Stomach (tissue), 9 donors: ENCODE measurements around the gene TMEM132E. TPM values are rescaled to one million over a fixed set of nuclear protein-coding genes. Genes with fewer than 3 reads are reported as not detected.
A peak's percentile ranks its signal among the peaks of the same experiment; 100 is the strongest.

Experiments used
- DNase-seq, 2 donors: peaks; one replicate each; pipeline versions ENCODE4 v3.0.0 to v3.0.0-alpha.2; 2013 to 2019
- H3K27ac ChIP-seq, 5 donors: fragments of 200-600 bp in 4 of 5; sonication (generic) in 4 of 5; one replicate each; pipeline ENCODE4 v1.5.1; 2013 to 2019; ENCODE audit warnings: mild to moderate bottlenecking in 1 of 5, moderate library complexity in 1 of 5
- H3K27me3 ChIP-seq, 3 donors: fragments of 200-600 bp; sonication (generic); one replicate each; pipeline ENCODE4 v1.5.1; 2017 to 2019; ENCODE audit warnings: mixed run types in 1 of 3
- H3K36me3 ChIP-seq, 4 donors: fragments of 200-600 bp; sonication (generic); 1 replicate in 3 of 4; 2 replicates in 1 of 4; pipeline ENCODE4 v1.5.1; 2016 to 2019
- H3K4me1 ChIP-seq, 4 donors: fragments of 200-600 bp; sonication (generic); one replicate each; pipeline ENCODE4 v1.5.1; 2016 to 2019
- H3K4me3 ChIP-seq, 4 donors: fragments of 200-600 bp; sonication (generic) in 3 of 4; one replicate each; pipeline ENCODE4 v1.5.1; 2016 to 2019; ENCODE audit warnings: mild to moderate bottlenecking in 1 of 4
- H3K9me3 ChIP-seq, 4 donors: fragments of 200-600 bp; sonication (generic); one replicate each; pipeline ENCODE4 v1.5.1; 2016 to 2019
- EP300 ChIP-seq: sonication (generic); formaldehyde crosslinking; IDR thresholded peaks from one replicate; pipeline ENCODE4 v1.6.1; 2017; ENCODE audit warnings: antibody characterized with exemption
- POLR2A ChIP-seq, 4 donors: fragments of 450-650 bp; IDR thresholded peaks; one replicate each; pipeline ENCODE4 v1.6.1; 2016; ENCODE audit warnings: antibody characterized with exemption in 4 of 4, control low read depth in 2 of 4, mild to moderate bottlenecking in 1 of 4, moderate library complexity in 1 of 4
- POLR2AphosphoS5 ChIP-seq, 3 donors: sonication (generic); formaldehyde crosslinking; IDR thresholded peaks; one replicate each; pipeline ENCODE4 v1.6.1; 2016; ENCODE audit warnings: antibody characterized with exemption in 3 of 3
- WGBS, 5 donors: extraction: QIAGEN DNeasy Blood & Tissue Kit in 3 of 5; methylation state at CpG; one replicate each; pipeline versions ENCODE4 v1.1.5 to v1.1.7; 2013 to 2018; 5-methylcytosine and 5-hydroxymethylcytosine counted together
- intact Hi-C: fragments of 100-400 bp; cut with DNase I; formaldehyde crosslinking; loops from one replicate; pipeline ENCODE4 v1.15.1; 2023; ENCODE audit warnings: low total_unique reads
- polyA plus RNA-seq, 3 donors: library from polyadenylated mRNA; stranded (reverse); fragments of 200-250 nt; gene quantifications; one replicate each; pipeline ENCODE4 v1.2.3, GENCODE V29; 2013
- total RNA-seq, 5 donors: library from RNA; depleted of rRNA; stranded (reverse); fragments of >200 nt; gene quantifications; one replicate each; pipeline versions ENCODE4 v1.1.0 to v1.2.3, GENCODE V29; 2014 to 2016
- TF ChIP-seq, protein P1 (sequence below), 7 experiments: fragments of 450-650 bp in 4 of 7; fragments of 200-600 bp in 3 of 7; sonication (generic) in 3 of 7; IDR thresholded peaks; one replicate each; pipeline ENCODE4 v1.5.1; 2016 to 2019; ENCODE audit warnings: antibody characterized with exemption in 7 of 7, control low read depth in 2 of 7, mild to moderate bottlenecking in 1 of 7
- donor health status: healthy with polysubstance abuse.
- donor health status: Bipolar disorder and iron deficiency.
- donor health status: healthy.

The TMEM132E gene
- total and polyA plus RNA-seq, 8 donors, result 0.05 to 0.55 (median 0.12) TPM; not detected in 5

DNA sequence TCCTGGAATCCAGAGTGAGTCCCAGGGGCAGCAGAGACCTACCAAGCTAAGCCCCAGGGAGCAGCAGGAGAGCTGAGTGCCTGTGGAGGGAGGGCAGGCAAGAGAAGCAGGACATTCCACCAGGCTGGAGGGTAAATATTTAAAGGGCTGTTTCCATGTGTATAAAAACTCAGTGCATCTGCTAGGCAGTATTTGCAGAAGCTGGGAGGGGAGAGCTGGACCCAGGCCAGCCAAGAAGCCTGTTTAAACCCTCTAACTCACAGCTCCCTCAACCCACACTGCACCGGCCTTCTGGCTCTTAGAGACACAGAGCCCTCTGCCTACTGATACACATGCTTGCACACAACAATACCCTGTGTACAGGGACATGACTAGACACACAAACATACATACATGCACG lies 22.5 kb upstream of the TMEM132E start:
- Histone ChIP-seq H3K36me3 (no peaks in the 10 kb centered on the region), H3K9me3 (no peaks in the 10 kb centered on the region), H3K4me1 (peaks cover 0 to 4% (median 0%) of the 10 kb centered on the region in 4 donors), H3K27me3 (peaks cover 0 to 48% (median 0%) of the 10 kb centered on the region in 3 donors), H3K27ac (no peak overlapping the region), H3K4me3 (no peak overlapping the region)
- intact Hi-C loops, result no loop called here
- 43 to 63% (median 54%) methylated on average over 2 of the region's 2 CpGs for WGBS, 5 donors
- DNase-seq, result peak in 1 of 2 donors; percentile 55
- TF ChIP-seq EP300, result no peak
- no peak for TF ChIP-seq POLR2AphosphoS5 (IDR thresholded peaks at IDR 0.05)
- no peak for TF ChIP-seq POLR2A (IDR thresholded peaks at IDR 0.05)
- TF ChIP-seq, protein P1, sequence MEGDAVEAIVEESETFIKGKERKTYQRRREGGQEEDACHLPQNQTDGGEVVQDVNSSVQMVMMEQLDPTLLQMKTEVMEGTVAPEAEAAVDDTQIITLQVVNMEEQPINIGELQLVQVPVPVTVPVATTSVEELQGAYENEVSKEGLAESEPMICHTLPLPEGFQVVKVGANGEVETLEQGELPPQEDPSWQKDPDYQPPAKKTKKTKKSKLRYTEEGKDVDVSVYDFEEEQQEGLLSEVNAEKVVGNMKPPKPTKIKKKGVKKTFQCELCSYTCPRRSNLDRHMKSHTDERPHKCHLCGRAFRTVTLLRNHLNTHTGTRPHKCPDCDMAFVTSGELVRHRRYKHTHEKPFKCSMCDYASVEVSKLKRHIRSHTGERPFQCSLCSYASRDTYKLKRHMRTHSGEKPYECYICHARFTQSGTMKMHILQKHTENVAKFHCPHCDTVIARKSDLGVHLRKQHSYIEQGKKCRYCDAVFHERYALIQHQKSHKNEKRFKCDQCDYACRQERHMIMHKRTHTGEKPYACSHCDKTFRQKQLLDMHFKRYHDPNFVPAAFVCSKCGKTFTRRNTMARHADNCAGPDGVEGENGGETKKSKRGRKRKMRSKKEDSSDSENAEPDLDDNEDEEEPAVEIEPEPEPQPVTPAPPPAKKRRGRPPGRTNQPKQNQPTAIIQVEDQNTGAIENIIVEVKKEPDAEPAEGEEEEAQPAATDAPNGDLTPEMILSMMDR (IDR thresholded peaks at IDR 0.05), result no peak

DNA sequence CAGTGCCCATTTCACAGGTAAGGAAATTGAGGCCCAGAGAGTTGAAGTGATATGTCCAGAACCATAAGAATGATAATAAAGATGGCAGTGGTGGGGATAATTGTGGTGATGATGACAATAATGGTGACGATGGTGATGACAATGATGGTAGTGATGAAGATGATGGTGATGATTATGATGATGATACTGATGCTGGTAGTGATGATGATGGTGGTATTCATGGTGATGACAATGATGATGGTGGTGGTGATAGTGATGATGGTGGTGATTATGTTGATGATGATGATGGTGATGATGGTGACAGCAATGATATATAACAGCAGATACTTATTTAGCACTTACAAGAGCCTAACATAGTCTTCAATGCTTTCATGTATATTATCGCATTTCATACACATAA lies 18.1 kb upstream of the TMEM132E start:
- WGBS, 5 donors, result 59 to 96% (median 87%) methylated on average over 2 of the region's 2 CpGs
- TF ChIP-seq, protein P1 (IDR thresholded peaks at IDR 0.05), result no peak
- TF ChIP-seq POLR2AphosphoS5 (IDR thresholded peaks at IDR 0.05) (no peak), EP300 (no peak)
- intact Hi-C loops, result no loop called here
- peaks cover 0 to 46% (median 8%) of the 10 kb centered on the region in 3 donors for H3K27me3 ChIP-seq
- no peak overlapping the region for H3K27ac ChIP-seq
- H3K9me3 ChIP-seq, result no peaks in the 10 kb centered on the region
- no peaks in the 10 kb centered on the region for H3K36me3 ChIP-seq
- no peak for DNase-seq
- no peak overlapping the region for H3K4me3 ChIP-seq
- H3K4me1 ChIP-seq, result peaks cover 0 to 4% (median 0%) of the 10 kb centered on the region in 4 donors

DNA sequence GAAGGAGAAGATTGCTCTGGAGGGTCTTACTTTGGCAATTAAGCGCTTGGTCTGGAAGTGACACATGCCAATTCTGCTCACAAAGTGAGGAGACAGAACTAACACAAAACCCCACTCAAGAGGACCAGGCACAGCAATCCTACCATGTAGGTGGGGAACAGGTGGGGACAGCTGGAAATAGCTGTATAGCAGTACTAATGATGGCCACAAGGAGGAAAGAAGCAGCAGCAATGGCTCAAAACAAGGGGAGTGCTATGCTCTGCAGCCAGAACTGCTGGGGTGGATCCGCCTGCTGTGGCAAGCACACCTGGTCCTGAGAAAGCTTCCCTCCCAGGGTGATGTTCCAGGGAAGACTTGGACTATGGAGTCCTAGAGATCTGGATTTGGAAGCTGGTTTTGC lies 17.0 kb upstream of the TMEM132E start:
- TF ChIP-seq POLR2AphosphoS5 (IDR thresholded peaks at IDR 0.05) (no peak), POLR2A (IDR thresholded peaks at IDR 0.05) (no peak), EP300 (no peak)
- TF ChIP-seq, protein P1 (IDR thresholded peaks at IDR 0.05), result peak in 2 of 7 experiments; percentile 10 to 22
- no peak for DNase-seq
- H3K36me3 ChIP-seq, result no peaks in the 10 kb centered on the region
- no peaks in the 10 kb centered on the region for H3K9me3 ChIP-seq
- H3K4me1 ChIP-seq, result no peaks in the 10 kb centered on the region
- H3K27ac ChIP-seq, result no peak overlapping the region
- intact Hi-C loops, result no loop called here
- WGBS, 5 donors, result 31 to 44% (median 37%) methylated on average over 2 of the region's 2 CpGs
- H3K27me3 ChIP-seq, result peaks cover 0 to 48% (median 11%) of the 10 kb centered on the region in 3 donors
- no peak overlapping the region for H3K4me3 ChIP-seq

DNA sequence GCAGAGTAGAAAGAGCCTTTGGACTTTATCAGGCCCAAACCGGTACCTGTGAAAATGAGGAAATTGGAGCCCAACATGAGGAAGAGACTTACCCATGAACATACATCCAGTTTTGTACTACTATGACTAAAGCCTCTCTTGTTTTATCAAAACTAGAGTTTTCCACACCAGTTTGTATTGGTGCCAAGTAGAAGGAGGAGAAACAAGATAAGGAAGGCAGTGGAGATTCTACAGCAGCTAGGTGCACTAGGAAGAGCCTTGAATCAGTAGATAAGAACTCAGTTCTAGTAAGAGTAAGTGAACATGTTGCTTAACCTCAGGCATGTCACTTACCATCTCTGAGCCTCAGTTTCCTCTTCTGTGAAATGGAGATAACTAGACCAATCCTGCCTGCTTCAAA lies 13.7 kb upstream of the TMEM132E start:
- intact Hi-C loops, result no loop called here
- H3K9me3 ChIP-seq, result no peaks in the 10 kb centered on the region
- H3K4me3 ChIP-seq, result no peak overlapping the region
- no peak for DNase-seq
- no peak for TF ChIP-seq EP300
- TF ChIP-seq POLR2AphosphoS5 (IDR thresholded peaks at IDR 0.05), result no peak
- TF ChIP-seq, protein P1 (IDR thresholded peaks at IDR 0.05), result no peak
- no peak for TF ChIP-seq POLR2A (IDR thresholded peaks at IDR 0.05)
- 65 to 93% (median 78%) methylated on average over 1 of the region's 1 CpG for WGBS, 5 donors
- peaks cover 0 to 80% (median 19%) of the 10 kb centered on the region in 3 donors for H3K27me3 ChIP-seq
- no peaks in the 10 kb centered on the region for H3K36me3 ChIP-seq
- no peaks in the 10 kb centered on the region for H3K4me1 ChIP-seq
- H3K27ac ChIP-seq, result no peak overlapping the region
